ENCODE measurements around the gene TMC3. TPM values are rescaled to one million over a fixed set of nuclear protein-coding genes. Genes with fewer than 3 reads are reported as not detected.

TMC3 gene
- total RNA-seq, 1 experiment from 2014 or later: not detected

DNA sequence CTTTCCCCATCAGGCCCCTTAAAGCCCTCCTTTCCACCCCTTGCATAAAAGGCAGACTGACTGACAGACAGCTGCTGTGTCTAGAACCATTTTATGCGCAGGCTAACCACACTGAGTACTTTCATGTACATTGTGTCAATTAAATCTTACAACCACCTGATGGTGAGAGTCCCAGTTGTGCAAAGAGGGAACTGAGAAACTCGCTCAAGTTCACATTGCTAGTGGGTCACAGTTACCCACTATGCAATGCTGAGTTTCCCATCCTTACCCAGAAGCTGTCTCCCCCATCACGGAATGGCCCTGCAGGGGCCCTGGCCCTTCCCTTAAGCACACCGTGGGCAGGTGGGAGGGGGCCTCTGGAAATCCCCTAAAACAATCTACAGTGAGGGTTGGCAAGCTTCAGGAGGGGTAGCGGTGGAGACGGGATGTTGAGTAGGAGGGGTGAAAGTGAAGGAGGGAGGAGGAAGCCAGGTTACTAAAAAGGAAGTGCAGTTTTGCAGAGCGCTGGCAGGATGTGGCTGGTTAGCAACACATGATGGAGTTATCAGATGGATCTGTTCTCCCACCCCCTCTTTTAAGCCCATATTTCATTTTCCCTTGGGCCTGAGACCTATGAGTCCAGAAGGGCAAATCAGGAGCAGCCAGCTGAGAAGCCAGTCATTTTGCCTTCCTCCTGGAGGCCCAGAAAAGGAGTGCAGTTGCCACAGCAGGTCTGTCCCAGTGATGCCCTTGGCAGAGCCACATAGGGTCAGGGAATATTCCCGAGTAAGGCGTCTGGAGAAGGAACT lies 80.1 kb downstream of the TMC3 start:
- Mint-ChIP-seq H3K27me3 (ENCODE audit: insufficient read depth, unreplicated experiment) (peaks cover 13% of the 10 kb centered on the region), H3K4me3 (ENCODE audit: unreplicated experiment) (no peak overlapping the region), H3K27ac (ENCODE audit: unreplicated experiment) (no peak overlapping the region), H3K4me1 (ENCODE audit: low read depth, unreplicated experiment) (no peaks in the 10 kb centered on the region), H3K9me3 (ENCODE audit: unreplicated experiment) (no peaks in the 10 kb centered on the region), H3K36me3 (ENCODE audit: insufficient read depth, unreplicated experiment) (no peaks in the 10 kb centered on the region)
- no peaks in the 10 kb centered on the region for H3K9me3 ChIP-seq
- ChIA-PET CTCF (no interaction called here), POLR2A (no interaction called here)
- no peaks in the 10 kb centered on the region for H3K36me3 ChIP-seq (ENCODE audit: control insufficient read depth, insufficient read depth, low read length)
- no peak for DNase-seq
- no TSS peak for BruUV-seq (replicated peaks)
- H3K27me3 ChIP-seq (replicated peaks; ENCODE audit: control insufficient read depth, insufficient read depth, low read length): no peaks in the 10 kb centered on the region; the same call in none of the 2 replicates
- H3K4me1 ChIP-seq: no peaks in the 10 kb centered on the region
- intact Hi-C loops (cut with micrococcal nuclease; ENCODE audit: unreplicated experiment): no loop called here
- TF ChIP-seq, protein P1, sequence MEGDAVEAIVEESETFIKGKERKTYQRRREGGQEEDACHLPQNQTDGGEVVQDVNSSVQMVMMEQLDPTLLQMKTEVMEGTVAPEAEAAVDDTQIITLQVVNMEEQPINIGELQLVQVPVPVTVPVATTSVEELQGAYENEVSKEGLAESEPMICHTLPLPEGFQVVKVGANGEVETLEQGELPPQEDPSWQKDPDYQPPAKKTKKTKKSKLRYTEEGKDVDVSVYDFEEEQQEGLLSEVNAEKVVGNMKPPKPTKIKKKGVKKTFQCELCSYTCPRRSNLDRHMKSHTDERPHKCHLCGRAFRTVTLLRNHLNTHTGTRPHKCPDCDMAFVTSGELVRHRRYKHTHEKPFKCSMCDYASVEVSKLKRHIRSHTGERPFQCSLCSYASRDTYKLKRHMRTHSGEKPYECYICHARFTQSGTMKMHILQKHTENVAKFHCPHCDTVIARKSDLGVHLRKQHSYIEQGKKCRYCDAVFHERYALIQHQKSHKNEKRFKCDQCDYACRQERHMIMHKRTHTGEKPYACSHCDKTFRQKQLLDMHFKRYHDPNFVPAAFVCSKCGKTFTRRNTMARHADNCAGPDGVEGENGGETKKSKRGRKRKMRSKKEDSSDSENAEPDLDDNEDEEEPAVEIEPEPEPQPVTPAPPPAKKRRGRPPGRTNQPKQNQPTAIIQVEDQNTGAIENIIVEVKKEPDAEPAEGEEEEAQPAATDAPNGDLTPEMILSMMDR (IDR thresholded peaks at IDR 0.05; ENCODE audit: insufficient read depth in 1 of 2, low read depth in 1 of 2, low read length in 1 of 2, severe bottlenecking in 1 of 2, unreplicated experiment in 1 of 2): no peak
- no peak overlapping the region for H3K4me3 ChIP-seq (ENCODE audit: low read depth, low read length)

DNA sequence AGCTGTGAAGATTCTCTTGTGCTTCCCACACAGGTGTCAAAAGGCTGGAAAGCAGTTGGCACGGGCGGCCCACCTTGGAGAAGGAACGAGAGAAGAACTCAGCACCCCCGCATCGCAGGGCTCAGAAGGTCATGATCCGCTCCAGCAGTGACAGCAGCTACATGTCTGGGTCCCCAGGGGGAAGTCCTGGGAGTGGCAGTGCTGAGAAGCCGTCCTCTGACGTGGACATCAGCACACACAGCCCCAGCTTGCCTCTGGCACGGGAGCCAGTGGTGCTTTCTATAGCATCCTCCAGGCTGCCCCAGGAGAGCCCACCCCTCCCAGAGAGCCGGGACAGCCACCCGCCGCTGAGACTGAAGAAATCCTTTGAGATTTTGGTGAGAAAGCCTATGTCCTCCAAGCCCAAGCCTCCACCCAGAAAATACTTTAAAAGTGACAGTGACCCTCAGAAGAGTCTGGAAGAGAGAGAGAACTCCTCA lies 81.5 kb downstream of the TMC3 start:
- ChIA-PET CTCF (no interaction called here), POLR2A (no interaction called here)
- no peaks in the 10 kb centered on the region for H3K9me3 Mint-ChIP-seq (ENCODE audit: unreplicated experiment)
- intact Hi-C loops (cut with micrococcal nuclease; ENCODE audit: unreplicated experiment): no loop called here
- Histone ChIP-seq H3K4me3 (ENCODE audit: low read depth, low read length) (no peak overlapping the region), H3K4me1 (no peaks in the 10 kb centered on the region), H3K9me3 (no peaks in the 10 kb centered on the region), H3K36me3 (ENCODE audit: control insufficient read depth, insufficient read depth, low read length) (no peaks in the 10 kb centered on the region), H3K27me3 (replicated peaks; ENCODE audit: control insufficient read depth, insufficient read depth, low read length) (no peaks in the 10 kb centered on the region; the same call in 1 of the 2 replicates)
- no peaks in the 10 kb centered on the region for H3K4me1 Mint-ChIP-seq (ENCODE audit: low read depth, unreplicated experiment)
- TF ChIP-seq, protein P1 (IDR thresholded peaks at IDR 0.05; ENCODE audit: insufficient read depth in 1 of 2, low read depth in 1 of 2, low read length in 1 of 2, severe bottlenecking in 1 of 2, unreplicated experiment in 1 of 2): no peak
- no peak for DNase-seq
- H3K27me3 Mint-ChIP-seq (ENCODE audit: insufficient read depth, unreplicated experiment): peaks cover 13% of the 10 kb centered on the region
- no peak overlapping the region for H3K27ac Mint-ChIP-seq (ENCODE audit: unreplicated experiment)
- BruUV-seq (replicated peaks): no TSS peak
- no peaks in the 10 kb centered on the region for H3K36me3 Mint-ChIP-seq (ENCODE audit: insufficient read depth, unreplicated experiment)
- no peak overlapping the region for H3K4me3 Mint-ChIP-seq (ENCODE audit: unreplicated experiment)

DNA sequence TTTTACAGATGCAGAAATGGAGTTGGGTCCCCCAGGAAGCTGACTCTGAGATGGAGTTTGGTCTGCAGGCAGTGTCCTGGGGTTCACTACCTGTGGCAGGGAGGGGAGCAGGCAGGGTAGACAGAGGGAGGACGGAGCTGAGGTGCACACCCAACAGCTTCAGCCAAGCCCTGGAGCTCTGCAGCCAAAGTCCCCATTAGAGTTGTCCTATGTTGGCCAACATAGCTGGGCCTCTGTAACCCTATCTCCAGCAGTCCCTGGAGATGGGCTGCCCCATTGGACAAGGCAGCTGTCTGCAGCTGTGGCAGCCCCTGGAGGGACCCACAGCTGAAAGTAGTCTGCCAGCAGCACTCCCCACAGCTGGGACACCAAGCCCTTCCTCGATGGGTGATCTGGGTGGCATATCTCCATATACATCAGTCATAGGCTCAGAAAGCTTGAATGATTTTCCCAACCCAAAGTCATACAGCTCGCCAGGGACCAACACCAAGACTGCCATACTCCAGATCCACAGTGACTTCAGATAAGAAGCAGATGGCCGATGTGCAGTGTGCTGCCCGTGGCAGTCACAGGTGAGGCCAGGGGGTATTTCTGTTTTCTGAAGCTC lies 82.0 kb downstream of the TMC3 start:
- no peak overlapping the region for H3K4me3 ChIP-seq (ENCODE audit: low read depth, low read length)
- Mint-ChIP-seq H3K27me3 (ENCODE audit: insufficient read depth, unreplicated experiment) (peaks cover 13% of the 10 kb centered on the region), H3K36me3 (ENCODE audit: insufficient read depth, unreplicated experiment) (no peaks in the 10 kb centered on the region), H3K4me1 (ENCODE audit: low read depth, unreplicated experiment) (no peaks in the 10 kb centered on the region), H3K9me3 (ENCODE audit: unreplicated experiment) (no peaks in the 10 kb centered on the region), H3K4me3 (ENCODE audit: unreplicated experiment) (no peak overlapping the region), H3K27ac (ENCODE audit: unreplicated experiment) (no peak overlapping the region)
- ChIA-PET POLR2A (no interaction called here), CTCF (no interaction called here)
- no peaks in the 10 kb centered on the region for H3K9me3 ChIP-seq
- no TSS peak for BruUV-seq (replicated peaks)
- TF ChIP-seq, protein P1 (IDR thresholded peaks at IDR 0.05; ENCODE audit: insufficient read depth in 1 of 2, low read depth in 1 of 2, low read length in 1 of 2, severe bottlenecking in 1 of 2, unreplicated experiment in 1 of 2): no peak
- H3K36me3 ChIP-seq (ENCODE audit: control insufficient read depth, insufficient read depth, low read length): no peaks in the 10 kb centered on the region
- no peaks in the 10 kb centered on the region for H3K4me1 ChIP-seq
- intact Hi-C loops (cut with micrococcal nuclease; ENCODE audit: unreplicated experiment): no loop called here
- no peak for DNase-seq
- no peaks in the 10 kb centered on the region; the same call in 1 of the 2 replicates for H3K27me3 ChIP-seq (replicated peaks; ENCODE audit: control insufficient read depth, insufficient read depth, low read length)
